GM12873 (cell line): ENCODE measurements around the gene PKP1.

Experiments
- TF ChIP-seq, protein P1 (sequence below): IDR thresholded peaks from 2 replicates; pipeline ENCODE4 v1.5.1; 2012; ENCODE audit warnings: low read depth, mild to moderate bottlenecking, moderate library complexity, low read length, control low read depth; ENCODE audit not compliant: insufficient read depth; ENCODE audit errors: missing control alignments

PKP1 gene

DNA sequence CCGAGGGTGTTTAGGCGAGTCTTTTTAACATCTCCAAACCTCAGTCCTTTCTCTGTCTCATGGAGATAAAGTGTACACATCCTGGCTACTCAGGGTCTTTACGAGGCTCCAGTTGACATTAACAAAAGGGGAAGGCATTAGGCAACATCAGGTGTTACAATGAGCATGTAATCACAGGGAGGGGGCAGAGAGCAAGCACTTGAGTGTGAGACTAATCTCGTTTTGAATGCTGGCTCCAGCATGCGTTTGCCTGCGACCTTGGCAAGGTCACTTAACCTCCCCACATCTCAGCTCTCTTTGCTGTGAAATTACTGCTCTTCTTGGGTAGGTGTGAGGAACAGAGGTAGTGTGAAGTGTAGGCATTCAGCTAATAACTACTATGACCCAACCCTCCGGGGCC lies 91.1 kb downstream of the PKP1 start:
- TF ChIP-seq, protein P1, sequence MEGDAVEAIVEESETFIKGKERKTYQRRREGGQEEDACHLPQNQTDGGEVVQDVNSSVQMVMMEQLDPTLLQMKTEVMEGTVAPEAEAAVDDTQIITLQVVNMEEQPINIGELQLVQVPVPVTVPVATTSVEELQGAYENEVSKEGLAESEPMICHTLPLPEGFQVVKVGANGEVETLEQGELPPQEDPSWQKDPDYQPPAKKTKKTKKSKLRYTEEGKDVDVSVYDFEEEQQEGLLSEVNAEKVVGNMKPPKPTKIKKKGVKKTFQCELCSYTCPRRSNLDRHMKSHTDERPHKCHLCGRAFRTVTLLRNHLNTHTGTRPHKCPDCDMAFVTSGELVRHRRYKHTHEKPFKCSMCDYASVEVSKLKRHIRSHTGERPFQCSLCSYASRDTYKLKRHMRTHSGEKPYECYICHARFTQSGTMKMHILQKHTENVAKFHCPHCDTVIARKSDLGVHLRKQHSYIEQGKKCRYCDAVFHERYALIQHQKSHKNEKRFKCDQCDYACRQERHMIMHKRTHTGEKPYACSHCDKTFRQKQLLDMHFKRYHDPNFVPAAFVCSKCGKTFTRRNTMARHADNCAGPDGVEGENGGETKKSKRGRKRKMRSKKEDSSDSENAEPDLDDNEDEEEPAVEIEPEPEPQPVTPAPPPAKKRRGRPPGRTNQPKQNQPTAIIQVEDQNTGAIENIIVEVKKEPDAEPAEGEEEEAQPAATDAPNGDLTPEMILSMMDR: no peak

DNA sequence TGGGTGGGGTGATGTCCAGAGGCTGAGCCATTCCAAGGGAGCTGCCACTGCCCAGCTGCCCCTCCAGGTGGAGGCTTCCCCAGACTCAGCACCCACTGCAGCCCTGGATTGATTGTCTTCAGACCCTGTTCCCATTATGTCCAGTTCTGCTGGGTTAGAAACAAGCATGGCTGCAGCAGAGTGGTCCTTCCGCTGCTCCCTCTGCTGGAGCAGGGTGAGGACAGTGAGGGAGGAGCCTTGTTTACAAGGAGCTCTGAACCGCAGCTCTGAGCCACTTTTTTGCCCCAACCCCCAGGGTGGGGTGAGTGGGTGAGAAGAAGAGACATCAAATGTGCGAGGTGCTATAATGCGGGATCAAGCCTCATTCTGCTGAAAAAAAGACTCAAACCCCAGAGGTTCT lies 91.9 kb downstream of the PKP1 start:
- TF ChIP-seq, protein P1: no peak

DNA sequence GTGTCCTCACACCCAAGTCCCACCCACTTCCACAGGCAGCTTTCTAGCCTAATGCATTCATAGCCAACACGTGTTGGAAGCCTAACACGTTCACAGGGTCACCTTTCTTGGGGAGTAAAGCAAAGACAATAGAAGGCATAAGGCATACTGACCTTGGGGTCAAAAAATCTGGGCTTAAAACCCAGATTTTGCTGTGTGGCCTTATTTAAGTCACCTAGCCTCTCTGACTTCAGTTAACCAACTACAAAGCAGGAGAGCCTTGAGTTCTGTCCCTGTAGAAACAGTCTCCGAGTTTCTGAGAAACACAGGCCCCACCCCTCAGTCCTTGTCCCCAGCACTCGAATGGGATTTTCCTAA lies 92.8 kb downstream of the PKP1 start:
- TF ChIP-seq, protein P1: no peak

DNA sequence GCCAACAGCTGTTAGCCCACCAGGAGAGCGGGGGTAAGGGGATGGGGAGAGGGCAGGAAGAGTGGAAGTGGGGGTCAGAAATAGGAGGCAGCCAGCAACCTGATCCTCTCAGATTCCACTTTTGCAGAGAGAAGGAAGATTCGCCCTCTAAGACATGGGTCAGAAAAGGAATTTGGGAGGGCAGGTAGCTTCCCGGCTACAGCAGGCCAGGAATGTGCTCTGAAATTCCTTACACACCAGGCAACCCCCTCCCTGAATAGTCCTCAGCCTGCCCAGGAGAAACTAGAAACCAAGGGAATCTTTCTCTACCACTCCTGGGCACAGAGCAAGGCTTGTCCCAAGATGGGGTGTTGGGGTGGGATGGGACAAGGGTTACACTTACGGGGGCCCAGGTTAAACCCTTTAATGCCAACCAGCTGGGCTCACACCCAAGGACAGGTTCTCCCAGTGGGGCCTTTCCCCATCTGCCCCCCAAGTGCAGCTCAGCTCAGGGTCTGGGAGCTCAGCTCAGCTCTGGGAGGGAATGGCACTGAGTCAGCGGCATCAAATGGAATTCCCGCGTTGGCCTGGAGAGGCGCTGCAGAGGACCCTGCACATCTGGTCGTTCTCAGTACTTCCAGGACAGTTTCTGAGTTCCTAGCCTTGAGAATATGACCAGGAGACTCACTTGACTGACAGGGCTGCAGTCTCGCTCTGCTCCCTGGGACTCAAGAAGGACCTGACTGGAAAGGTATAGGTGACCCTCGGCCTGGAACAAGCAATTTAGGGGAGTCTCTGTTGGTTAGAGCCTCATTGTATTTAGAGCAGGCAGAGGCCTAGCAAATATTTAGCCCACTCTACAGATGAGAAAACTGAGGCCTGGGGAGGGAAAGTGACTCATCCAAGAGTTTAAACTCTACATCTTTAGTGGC lies 93.4 kb downstream of the PKP1 start:
- TF ChIP-seq, protein P1: peak; percentile 74

DNA sequence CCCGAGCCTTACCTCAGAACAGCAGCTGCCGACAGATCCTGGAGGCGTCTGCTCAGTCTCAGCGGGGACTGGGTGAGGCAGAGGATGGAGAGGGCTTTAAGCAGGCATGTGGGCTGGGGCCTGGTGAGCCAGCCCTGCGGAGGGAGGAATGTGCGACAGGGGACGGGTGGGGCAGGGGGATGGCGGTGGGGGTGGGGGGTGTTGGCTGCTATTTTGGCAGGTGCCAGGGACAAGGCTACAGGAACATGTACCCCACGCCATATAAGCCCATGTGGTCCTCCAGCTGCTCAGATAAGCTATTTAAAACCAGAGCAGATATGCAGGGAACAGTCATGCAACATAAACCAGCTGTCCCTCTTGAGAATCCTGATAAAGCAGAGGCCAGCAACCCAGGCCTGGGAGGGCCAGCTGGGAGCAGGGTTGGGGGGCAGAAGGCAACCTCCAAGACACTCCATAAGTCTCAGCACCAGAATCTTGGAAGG lies 94.3 kb downstream of the PKP1 start, which contains the start of gene TNNT2:
TNNT2 (minus strand) TSS at position 70 of the 482 bp plus-strand sequence. CDS start 4,426 bp downstream, outside the sequence.
- TF ChIP-seq, protein P1: no peak

DNA sequence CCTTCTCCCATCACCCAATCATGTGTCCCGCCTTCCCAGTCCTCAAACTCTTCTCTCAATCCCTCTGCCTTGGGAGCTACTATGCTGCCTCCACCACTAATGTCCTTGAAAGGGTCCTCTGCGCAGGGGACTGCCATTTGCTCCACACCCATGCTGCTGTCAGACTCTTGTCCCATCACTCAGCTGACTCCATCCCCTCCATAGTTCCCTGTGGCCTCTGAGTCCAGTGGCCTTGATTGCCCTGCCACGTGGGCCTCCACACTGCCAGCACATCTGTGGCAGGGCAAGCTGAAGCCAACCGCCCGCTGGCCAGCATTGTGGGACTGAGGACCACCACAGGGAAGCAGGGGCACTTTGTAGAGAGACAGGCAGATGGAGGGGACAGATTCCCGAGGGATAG lies 95.5 kb downstream of the PKP1 start:
- TF ChIP-seq, protein P1: no peak

DNA sequence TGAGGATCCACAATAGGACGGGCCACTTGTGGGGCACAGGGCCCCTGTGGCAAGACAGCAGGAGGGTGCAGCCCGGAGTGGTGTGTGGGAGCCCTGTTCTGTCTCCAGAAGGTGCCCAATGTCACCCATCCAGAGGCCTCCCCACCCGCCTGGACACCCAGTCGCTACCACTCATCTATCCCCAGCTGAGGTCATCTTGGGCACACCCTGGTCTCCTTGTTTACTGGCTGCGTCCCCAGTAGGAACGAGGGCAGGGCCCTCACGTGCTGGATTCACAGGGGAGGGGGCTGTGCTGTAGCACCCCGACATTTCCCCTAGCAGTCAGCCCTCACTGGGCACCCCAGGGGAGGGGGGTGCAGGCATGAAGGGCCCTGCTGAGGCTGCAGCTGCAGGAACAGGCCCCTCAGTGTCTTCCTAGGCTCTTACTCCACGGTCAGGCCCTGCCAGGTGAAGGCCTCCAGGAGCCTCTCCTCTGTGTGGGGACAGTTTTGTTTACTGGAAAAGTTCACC lies 96.5 kb downstream of the PKP1 start:
- TF ChIP-seq, protein P1: no peak
